Gastrocnemius medialis (tissue), 4 donors: Measurements from ENCODE around the gene SDK2. TPM values are rescaled to one million over a fixed set of nuclear protein-coding genes. Genes with fewer than 3 reads are reported as not detected.

Experiments used
- ATAC-seq, 2 donors: fragments of 150-250 bp; one replicate each; pipeline ENCODE4 v1.9.1; 2016
- DNase-seq, 2 donors: peaks; one replicate each; pipeline ENCODE4 v3.0.0-alpha.2; 2019
- H3K27ac ChIP-seq, 4 donors: fragments of 200-600 bp; sonication (generic); 1 replicate in 1 of 4; 2 replicates in 3 of 4; pipeline ENCODE4 v1.5.1; 2016 to 2018; ENCODE audit warnings: mild to moderate bottlenecking in 2 of 4, moderate library complexity in 1 of 4
- H3K27me3 ChIP-seq, 3 donors: fragments of 200-600 bp; sonication (generic) in 2 of 3; 1 replicate in 1 of 3; 2 replicates in 2 of 3; pipeline versions ENCODE4 v1.5.1 to v1.6.0; 2016 to 2019; ENCODE audit warnings: mild to moderate bottlenecking in 1 of 3, moderate library complexity in 1 of 3
- H3K36me3 ChIP-seq, 2 donors: fragments of 200-600 bp; sonication (generic) in 1 of 2; one replicate each; pipeline ENCODE4 v1.5.1; 2017 to 2018
- H3K4me1 ChIP-seq, 2 donors: fragments of 200-600 bp; sonication (generic) in 1 of 2; one replicate each; pipeline ENCODE4 v1.5.1; 2016 to 2017; ENCODE audit warnings: mild to moderate bottlenecking in 2 of 2
- H3K4me3 ChIP-seq, 4 donors: fragments of 200-600 bp; sonication (generic) in 3 of 4; 1 replicate in 1 of 4; 2 replicates in 3 of 4; pipeline ENCODE4 v1.5.1; 2016 to 2019; ENCODE audit warnings: mild to moderate bottlenecking in 2 of 4
- H3K9me3 ChIP-seq, 3 donors: fragments of 200-600 bp; sonication (generic) in 2 of 3; 1 replicate in 1 of 3; 2 replicates in 2 of 3; pipeline ENCODE4 v1.5.1; 2016 to 2019
- POLR2A ChIP-seq, 2 donors: fragments of 450-650 bp; IDR thresholded peaks; one replicate each; pipeline ENCODE4 v1.6.1; 2017; ENCODE audit warnings: antibody characterized with exemption in 2 of 2, mild to moderate bottlenecking in 2 of 2, moderate library complexity in 2 of 2
- in situ Hi-C, 4 donors: fragments of 200-750 bp; cut with MboI; loops; one replicate each; pipeline versions ENCODE4 v1.15.0 to v1.8.0; 2017; ENCODE audit warnings: low sequenced_read_pairs in 4 of 4
- intact Hi-C: fragments of 100-400 bp; cut with DNase I; formaldehyde crosslinking; loops from one replicate; pipeline ENCODE4 v1.15.1; 2023; ENCODE audit warnings: low total_unique reads
- total RNA-seq, 4 donors: library from RNA; depleted of rRNA; stranded (reverse); fragments of >200 nt; gene quantifications; one replicate each; pipeline versions ENCODE4 v1.1.0 to v1.2.3, GENCODE V29; 2016
- TF ChIP-seq, protein P1 (sequence below), 5 experiments: fragments of 450-650 bp in 3 of 5; fragments of 200-600 bp in 2 of 5; sonication (generic) in 2 of 5; IDR thresholded peaks in 4 of 5; conservative IDR thresholded peaks in 1 of 5; 1 replicate in 4 of 5; 2 replicates in 1 of 5; pipeline ENCODE4 v1.5.1; 2016 to 2019; ENCODE audit warnings: antibody characterized with exemption in 5 of 5, mild to moderate bottlenecking in 3 of 5, moderate library complexity in 3 of 5

SDK2 gene
- total RNA-seq, 4 donors from 2014 or later, result 0.02 to 0.31 (median 0.13) TPM

DNA sequence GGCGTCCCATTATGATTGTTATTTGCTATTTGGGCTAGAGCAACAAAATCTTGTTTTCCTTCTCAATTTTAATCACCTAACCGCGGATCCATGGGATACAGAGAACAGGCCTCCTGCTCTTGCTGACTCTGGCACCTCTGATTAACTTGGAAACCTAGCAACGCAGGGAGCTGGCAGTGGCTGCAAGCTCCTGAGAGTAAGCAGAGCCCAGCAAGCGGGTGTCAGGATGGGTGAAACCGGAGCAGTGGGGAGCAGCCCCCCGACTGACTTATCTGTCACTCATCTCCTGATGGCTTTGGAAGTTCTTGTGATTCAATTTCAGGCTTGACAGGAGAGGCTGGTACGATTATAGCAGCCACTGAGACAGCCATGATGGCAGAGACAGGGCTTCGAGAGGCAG, 286.9 kb downstream of the SDK2 start:
- no peaks in the 10 kb centered on the region for H3K27me3 ChIP-seq
- H3K36me3 ChIP-seq, result no peaks in the 10 kb centered on the region
- H3K27ac ChIP-seq, result no peak overlapping the region
- H3K9me3 ChIP-seq, result no peaks in the 10 kb centered on the region
- no peak overlapping the region for H3K4me3 ChIP-seq
- DNase-seq, result no peak
- no peak for TF ChIP-seq POLR2A (IDR thresholded peaks at IDR 0.05)
- TF ChIP-seq, protein P1, sequence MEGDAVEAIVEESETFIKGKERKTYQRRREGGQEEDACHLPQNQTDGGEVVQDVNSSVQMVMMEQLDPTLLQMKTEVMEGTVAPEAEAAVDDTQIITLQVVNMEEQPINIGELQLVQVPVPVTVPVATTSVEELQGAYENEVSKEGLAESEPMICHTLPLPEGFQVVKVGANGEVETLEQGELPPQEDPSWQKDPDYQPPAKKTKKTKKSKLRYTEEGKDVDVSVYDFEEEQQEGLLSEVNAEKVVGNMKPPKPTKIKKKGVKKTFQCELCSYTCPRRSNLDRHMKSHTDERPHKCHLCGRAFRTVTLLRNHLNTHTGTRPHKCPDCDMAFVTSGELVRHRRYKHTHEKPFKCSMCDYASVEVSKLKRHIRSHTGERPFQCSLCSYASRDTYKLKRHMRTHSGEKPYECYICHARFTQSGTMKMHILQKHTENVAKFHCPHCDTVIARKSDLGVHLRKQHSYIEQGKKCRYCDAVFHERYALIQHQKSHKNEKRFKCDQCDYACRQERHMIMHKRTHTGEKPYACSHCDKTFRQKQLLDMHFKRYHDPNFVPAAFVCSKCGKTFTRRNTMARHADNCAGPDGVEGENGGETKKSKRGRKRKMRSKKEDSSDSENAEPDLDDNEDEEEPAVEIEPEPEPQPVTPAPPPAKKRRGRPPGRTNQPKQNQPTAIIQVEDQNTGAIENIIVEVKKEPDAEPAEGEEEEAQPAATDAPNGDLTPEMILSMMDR (IDR thresholded peaks at IDR 0.05 in 4 of 5, conservative IDR thresholded peaks at IDR 0.05 in 1 of 5), result no peak
- peaks cover 5 to 23% of the 10 kb centered on the region in 2 donors for H3K4me1 ChIP-seq
- in situ Hi-C loops, result loop anchor here in 3 of 4 donors (25.0 kb wide), 1 partner anchor 620 kb away; no protein-coding TSS in a partner anchor
- intact Hi-C loops, result no loop called here
- ATAC-seq, result no peak

DNA sequence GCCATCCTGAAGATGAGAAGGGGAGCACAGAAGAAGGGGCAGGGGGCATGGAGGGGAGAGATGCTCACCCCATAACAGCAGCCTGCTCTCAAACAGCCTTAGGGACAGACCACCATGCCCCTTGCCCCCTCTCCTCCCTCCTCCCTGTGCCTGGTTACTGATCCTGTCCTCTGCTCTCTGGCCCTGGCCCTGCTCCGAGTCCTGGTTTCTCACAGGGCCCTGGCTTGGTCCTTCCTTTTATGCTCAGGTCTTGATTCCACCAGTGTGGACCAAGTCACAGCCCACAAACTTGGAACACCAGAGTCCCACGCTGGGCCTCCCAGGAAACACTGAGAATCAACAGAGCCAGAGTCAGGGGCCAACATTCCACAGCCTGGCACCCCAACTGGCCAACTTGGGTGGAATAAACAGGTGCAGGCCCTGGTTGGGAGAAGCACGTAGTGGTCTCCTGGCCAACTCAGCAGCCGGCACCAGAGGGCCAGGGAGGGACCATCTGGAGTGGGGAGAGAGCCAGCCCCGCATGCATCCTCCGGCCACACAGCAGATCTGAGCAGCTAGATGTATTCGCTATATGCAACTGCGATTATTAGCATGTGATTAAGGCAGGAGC, 287.6 kb downstream of the SDK2 start:
- Histone ChIP-seq H3K9me3 (no peaks in the 10 kb centered on the region), H3K4me3 (no peak overlapping the region), H3K4me1 (peaks cover 5 to 23% of the 10 kb centered on the region in 2 donors), H3K36me3 (no peaks in the 10 kb centered on the region), H3K27me3 (no peaks in the 10 kb centered on the region), H3K27ac (peak overlapping the region in 2 of 4 donors; percentile 8 to 36)
- TF ChIP-seq POLR2A (IDR thresholded peaks at IDR 0.05), result no peak
- ATAC-seq, result no peak
- intact Hi-C loops (no loop called here), in situ Hi-C loops (loop anchor here in 3 of 4 donors (25.0 kb wide), 1 partner anchor 619 kb away; no protein-coding TSS in a partner anchor)
- DNase-seq, result no peak

DNA sequence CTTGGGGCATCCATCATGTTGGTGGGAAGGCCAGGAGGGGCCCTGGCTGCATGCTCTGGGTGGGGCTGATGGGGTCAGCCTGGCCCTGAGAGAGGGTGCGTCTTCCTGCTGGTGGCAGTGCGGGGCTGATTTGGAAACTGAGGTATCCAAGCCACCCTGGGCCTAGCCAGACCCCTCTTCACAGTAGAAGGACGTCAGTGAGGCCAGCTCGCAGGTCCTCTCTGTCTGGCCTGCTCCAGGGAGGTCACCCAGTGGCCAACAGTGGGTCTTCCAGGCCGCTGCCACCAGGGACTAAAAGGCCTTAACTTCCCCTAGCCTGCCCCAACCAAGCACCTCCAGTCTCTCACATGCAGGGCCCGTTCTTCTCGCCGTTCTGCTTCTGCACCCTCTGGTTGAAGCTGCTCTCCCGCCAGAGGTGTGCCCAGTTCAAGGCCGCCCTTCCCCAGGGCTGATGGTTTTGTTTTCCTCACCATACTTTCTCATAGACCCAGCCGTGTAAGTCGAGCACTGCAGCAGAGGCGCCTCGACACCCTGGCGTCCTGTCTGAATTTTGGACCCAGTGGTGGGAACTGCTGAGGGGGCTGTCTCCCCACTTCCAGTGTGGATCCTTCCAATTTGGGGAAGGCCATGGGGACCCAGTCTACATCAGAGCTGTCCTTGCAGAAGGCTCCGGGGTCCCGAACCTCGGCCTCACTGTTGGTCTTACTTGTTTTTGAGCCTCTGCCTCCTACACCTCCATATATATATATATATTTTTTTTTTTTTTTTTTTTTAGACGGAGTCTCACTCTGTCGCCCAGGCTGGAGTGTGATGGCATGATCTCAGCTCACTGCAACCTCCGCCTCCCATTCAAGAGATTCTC, 289.6 kb downstream of the SDK2 start:
- Histone ChIP-seq H3K9me3 (no peaks in the 10 kb centered on the region), H3K4me1 (peaks cover 0 to 16% of the 10 kb centered on the region in 2 donors), H3K4me3 (no peak overlapping the region), H3K36me3 (no peaks in the 10 kb centered on the region), H3K27me3 (no peaks in the 10 kb centered on the region), H3K27ac (no peak overlapping the region)
- in situ Hi-C loops (loop anchor here in 3 of 4 donors (25.0 kb wide), 1 partner anchor 617 kb away; no protein-coding TSS in a partner anchor), intact Hi-C loops (no loop called here)
- ATAC-seq (no peak), DNase-seq (no peak)
- TF ChIP-seq POLR2A (IDR thresholded peaks at IDR 0.05), result no peak
- TF ChIP-seq, protein P1 (IDR thresholded peaks at IDR 0.05 in 4 of 5, conservative IDR thresholded peaks at IDR 0.05 in 1 of 5), result no peak

DNA sequence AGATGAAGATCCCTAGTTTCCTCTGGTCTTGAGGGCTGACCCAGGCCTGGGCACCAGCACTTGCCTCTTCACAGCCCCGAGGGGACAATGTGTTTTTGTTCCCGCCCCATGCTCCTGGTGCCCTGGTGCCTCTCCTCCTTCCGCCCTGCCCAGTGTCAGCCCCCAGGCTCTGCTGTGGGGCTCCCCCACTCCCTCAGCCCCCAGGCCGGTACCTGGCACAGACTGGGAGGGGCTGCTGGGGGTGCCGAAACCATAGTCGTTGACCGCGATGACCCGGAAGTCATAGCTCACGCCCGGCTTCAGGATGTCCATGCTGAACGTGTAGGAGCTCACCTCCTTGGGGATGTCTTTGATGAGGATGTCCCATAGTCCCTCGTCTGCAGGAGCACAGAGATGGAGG, 292.0 kb downstream of the SDK2 start:
- intact Hi-C loops, result no loop called here
- no peaks in the 10 kb centered on the region for H3K36me3 ChIP-seq
- DNase-seq (no peak), ATAC-seq (no peak)
- no peak for TF ChIP-seq POLR2A (IDR thresholded peaks at IDR 0.05)
- H3K9me3 ChIP-seq, result no peaks in the 10 kb centered on the region
- no peak overlapping the region for H3K27ac ChIP-seq
- no peaks in the 10 kb centered on the region for H3K27me3 ChIP-seq
- in situ Hi-C loops, result loop anchor here in 3 of 4 donors (25.0 kb wide), 1 partner anchor 615 kb away; no protein-coding TSS in a partner anchor
- H3K4me1 ChIP-seq, result peaks cover 0 to 11% of the 10 kb centered on the region in 2 donors
- no peak overlapping the region for H3K4me3 ChIP-seq

DNA sequence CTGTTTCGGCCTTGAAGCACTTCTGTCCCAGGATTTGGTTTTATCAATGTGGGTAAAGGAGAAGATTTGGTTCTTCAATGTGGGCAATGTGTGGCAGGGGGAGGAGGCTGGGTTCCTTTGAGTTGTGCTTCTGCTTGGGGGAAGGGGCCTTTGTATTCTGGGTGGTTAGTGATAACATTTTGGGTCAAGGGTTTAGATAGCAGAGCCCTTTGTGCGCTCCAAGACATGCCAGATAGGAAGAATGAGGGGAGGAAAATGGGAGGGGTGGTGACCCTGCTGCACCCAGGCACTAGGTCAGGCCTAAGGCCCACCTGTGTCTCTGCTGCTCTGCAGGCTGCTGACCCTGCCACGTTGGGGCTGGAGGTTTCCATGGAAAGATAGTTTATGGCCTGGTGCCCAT, 292.5 kb downstream of the SDK2 start:
- no peak for DNase-seq
- TF ChIP-seq, protein P1 (IDR thresholded peaks at IDR 0.05 in 4 of 5, conservative IDR thresholded peaks at IDR 0.05 in 1 of 5), result no peak

More for the DNA sequence above, 292.5 kb downstream of the SDK2 start:
- Histone ChIP-seq H3K36me3 (no peaks in the 10 kb centered on the region), H3K4me3 (no peak overlapping the region), H3K4me1 (peaks cover 0 to 10% of the 10 kb centered on the region in 2 donors), H3K27ac (no peak overlapping the region), H3K27me3 (no peaks in the 10 kb centered on the region), H3K9me3 (no peaks in the 10 kb centered on the region)
- intact Hi-C loops (no loop called here), in situ Hi-C loops (loop anchor here in 3 of 4 donors (25.0 kb wide), 1 partner anchor 614 kb away; no protein-coding TSS in a partner anchor)
- no peak for ATAC-seq
